Upper lobe of left lung (tissue), 6 donors: ENCODE results near the gene MAP4K2. TPM values are rescaled to one million over a fixed set of nuclear protein-coding genes. Genes with fewer than 3 reads are reported as not detected.

Experiments used
- ATAC-seq, 2 donors: fragments of 200-7000 bp; cut with Tn5 transposase; one replicate each; pipeline ENCODE4 v1.9.1; 2022; ENCODE audit warnings: mild to moderate bottlenecking in 2 of 2, moderate library complexity in 2 of 2; ENCODE audit not compliant: low FRiP score in 2 of 2
- DNase-seq, 2 donors: peaks; one replicate each; pipeline ENCODE4 v3.0.0-alpha.2; 2019 to 2020
- H3K27ac ChIP-seq, 4 donors: fragments of 200-600 bp; sonication (generic); one replicate each; pipeline ENCODE4 v1.5.1; 2016 to 2019
- H3K27me3 ChIP-seq, 4 donors: fragments of 200-600 bp; sonication (generic); one replicate each; pipeline ENCODE4 v1.5.1; 2017 to 2019
- H3K36me3 ChIP-seq, 4 donors: fragments of 200-600 bp; sonication (generic); one replicate each; pipeline ENCODE4 v1.5.1; 2016 to 2019
- H3K4me1 ChIP-seq, 4 donors: fragments of 200-600 bp; sonication (generic); one replicate each; pipeline ENCODE4 v1.5.1; 2018 to 2019
- H3K4me3 ChIP-seq, 4 donors: fragments of 200-600 bp; sonication (generic); one replicate each; pipeline ENCODE4 v1.5.1; 2017 to 2019; ENCODE audit warnings: mild to moderate bottlenecking in 2 of 4, moderate library complexity in 1 of 4
- H3K9me3 ChIP-seq, 4 donors: fragments of 200-600 bp; sonication (generic); one replicate each; pipeline ENCODE4 v1.5.1; 2018 to 2019
- CTCF ChIP-seq, 6 experiments: fragments of 450-650 bp in 4 of 6; fragments of 200-600 bp in 2 of 6; sonication (generic) in 2 of 6; IDR thresholded peaks; one replicate each; pipeline ENCODE4 v1.5.1; 2016 to 2019; ENCODE audit warnings: antibody characterized with exemption in 6 of 6
- EP300 ChIP-seq, 4 donors: sonication (generic); formaldehyde crosslinking; IDR thresholded peaks; one replicate each; pipeline ENCODE4 v1.5.1; 2017; ENCODE audit warnings: antibody characterized with exemption in 4 of 4, control low read depth in 2 of 4
- POLR2A ChIP-seq, 4 donors: fragments of 450-650 bp; IDR thresholded peaks; one replicate each; pipeline ENCODE4 v1.5.1; 2016 to 2017; ENCODE audit warnings: antibody characterized with exemption in 4 of 4, mild to moderate bottlenecking in 2 of 4
- POLR2AphosphoS5 ChIP-seq, 2 donors: sonication (generic); formaldehyde crosslinking; IDR thresholded peaks; one replicate each; pipeline ENCODE4 v1.5.1; 2017; ENCODE audit warnings: antibody characterized with exemption in 2 of 2
- WGBS, 2 donors: methylation state at CpG; one replicate each; pipeline ENCODE4 v1.1.5; 2017 to 2018; 5-methylcytosine and 5-hydroxymethylcytosine counted together
- total RNA-seq, 6 donors: library from RNA; depleted of rRNA in 4 of 6; stranded (reverse); fragments of >200 nt in 4 of 6; gene quantifications; one replicate each; pipeline versions ENCODE4 v1.1.0 to v1.2.1, GENCODE V29; 2016 to 2021
- donor health status: DM: no; HTN: no; CAD: no; lungs with moderate emphysema.
- donor health status: DM: no; HTN: yes; CAD: no; lungs with severe emphysema.

MAP4K2 gene
- total RNA-seq, 6 donors from 2014 or later: 19.0 to 84.7 (median 29.2) TPM

GRCh38 chr11:64742087-64742888, 60.7 kb downstream of the MAP4K2 start:
- H3K9me3 ChIP-seq: no peaks in the 10 kb centered on the region
- peaks cover 0 to 10% (median 5%) of the 10 kb centered on the region in 4 donors for H3K36me3 ChIP-seq
- H3K4me1 ChIP-seq: peaks cover 28 to 58% (median 43%) of the 10 kb centered on the region in 4 donors
- H3K27me3 ChIP-seq: peaks cover 0 to 9% (median 0%) of the 10 kb centered on the region in 4 donors
- ATAC-seq (peak in 1 of 2 donors; percentile 3), DNase-seq (peak in 1 of 2 donors; percentile 37)
- H3K4me3 ChIP-seq: peak overlapping the region; percentile 56 to 64 (median 58)
- WGBS, 2 donors: 7% methylated on average over 41 of the region's 54 CpGs; no CpG with 5 or more reads in 1 of the 2 donors
- peak overlapping the region; percentile 83 to 97 (median 92) for H3K27ac ChIP-seq
- TF ChIP-seq POLR2AphosphoS5 (IDR thresholded peaks at IDR 0.05) (no peak), POLR2A (IDR thresholded peaks at IDR 0.05) (no peak), CTCF (IDR thresholded peaks at IDR 0.05) (no peak), EP300 (IDR thresholded peaks at IDR 0.05) (no peak)

GRCh38 chr11:64741375-64742086, 61.5 kb downstream of the MAP4K2 start:
- 61 to 68% methylated on average over 19 to 20 of the region's 24 CpGs for WGBS, 2 donors
- peaks cover 0 to 9% (median 0%) of the 10 kb centered on the region in 4 donors for H3K27me3 ChIP-seq
- ATAC-seq (no peak), DNase-seq (peak in 1 of 2 donors; percentile 84)
- no peaks in the 10 kb centered on the region for H3K9me3 ChIP-seq
- H3K27ac ChIP-seq: peak overlapping the region in 3 of 4 donors; percentile 83 to 94 (median 90)
- peaks cover 28 to 57% (median 43%) of the 10 kb centered on the region in 4 donors for H3K4me1 ChIP-seq
- H3K36me3 ChIP-seq: peaks cover 0 to 18% (median 11%) of the 10 kb centered on the region in 4 donors
- TF ChIP-seq EP300 (IDR thresholded peaks at IDR 0.05) (no peak), POLR2AphosphoS5 (IDR thresholded peaks at IDR 0.05) (no peak), POLR2A (IDR thresholded peaks at IDR 0.05) (no peak), CTCF (IDR thresholded peaks at IDR 0.05) (no peak)
- H3K4me3 ChIP-seq: peak overlapping the region in 3 of 4 donors; percentile 56 to 64 (median 60)

GRCh38 chr11:64739871-64740270, 63.1 kb downstream of the MAP4K2 start:
- Histone ChIP-seq H3K4me3 (no peak overlapping the region), H3K27me3 (peaks cover 0 to 9% (median 0%) of the 10 kb centered on the region in 4 donors), H3K4me1 (peaks cover 14 to 41% (median 30%) of the 10 kb centered on the region in 4 donors), H3K9me3 (no peaks in the 10 kb centered on the region), H3K36me3 (peaks cover 0 to 35% (median 22%) of the 10 kb centered on the region in 4 donors), H3K27ac (no peak overlapping the region)
- ATAC-seq (no peak), DNase-seq (no peak)
- 86 to 97% methylated on average over 7 to 10 of the region's 12 CpGs for WGBS, 2 donors
- TF ChIP-seq POLR2A (IDR thresholded peaks at IDR 0.05) (no peak), EP300 (IDR thresholded peaks at IDR 0.05) (no peak), CTCF (IDR thresholded peaks at IDR 0.05) (no peak), POLR2AphosphoS5 (IDR thresholded peaks at IDR 0.05) (no peak)

GRCh38 chr11:64736654-64737053, 66.4 kb downstream of the MAP4K2 start:
- WGBS, 2 donors: 95% methylated on average over 15 of the region's 15 CpGs; no CpG with 5 or more reads in 1 of the 2 donors
- Histone ChIP-seq H3K27ac (no peak overlapping the region), H3K4me3 (no peak overlapping the region), H3K36me3 (peaks cover 0 to 52% (median 33%) of the 10 kb centered on the region in 4 donors), H3K9me3 (no peaks in the 10 kb centered on the region), H3K27me3 (no peaks in the 10 kb centered on the region), H3K4me1 (peaks cover 0 to 10% (median 3%) of the 10 kb centered on the region in 4 donors)
- ATAC-seq (no peak), DNase-seq (peak in 1 of 2 donors; percentile 59)
- no peak for TF ChIP-seq POLR2A (IDR thresholded peaks at IDR 0.05)
- TF ChIP-seq CTCF (IDR thresholded peaks at IDR 0.05): no peak
- TF ChIP-seq POLR2AphosphoS5 (IDR thresholded peaks at IDR 0.05): no peak
- no peak for TF ChIP-seq EP300 (IDR thresholded peaks at IDR 0.05)
